ENCODE data around the gene CRYBG1.
"Not testable (repeated sequence)": the region's sequence is repeated elsewhere in the genome, so short reads cannot be mapped to it uniquely, and the experiment has no call there.

The CRYBG1 gene

GRCh38 chr6:106548926-106549455, 188.5 kb downstream of the CRYBG1 start:
- DNase-seq (ENCODE audit: low read depth), result not testable (repeated sequence)

- DNase-seq (ENCODE audit: low read depth), result no peak
These were observed 189.0 kb downstream of the CRYBG1 start for GRCh38 chr6:106549521-106549920.

GRCh38 chr6:106551155-106551554, 190.6 kb downstream of the CRYBG1 start:
- DNase-seq (ENCODE audit: low read depth), result no peak

GRCh38 chr6:106553440-106553839, 192.9 kb downstream of the CRYBG1 start:
- DNase-seq (ENCODE audit: low read depth), result no peak

GRCh38 chr6:106555767-106556166, 195.2 kb downstream of the CRYBG1 start:
- no peak for DNase-seq (ENCODE audit: low read depth)

GRCh38 chr6:106556368-106556960, 195.9 kb downstream of the CRYBG1 start:
- DNase-seq (ENCODE audit: low read depth), result no peak

- no peak for DNase-seq (ENCODE audit: low read depth)
These were observed 197.3 kb downstream of the CRYBG1 start for GRCh38 chr6:106557837-106558236.

GRCh38 chr6:106558364-106558763, 197.8 kb downstream of the CRYBG1 start:
- no peak for DNase-seq (ENCODE audit: low read depth)

- not testable (repeated sequence) for DNase-seq (ENCODE audit: low read depth)
These were observed 199.1 kb downstream of the CRYBG1 start for GRCh38 chr6:106559659-106560058.

- DNase-seq (ENCODE audit: low read depth), result no peak
These were observed 200.6 kb downstream of the CRYBG1 start for GRCh38 chr6:106560996-106561685.

- DNase-seq (ENCODE audit: low read depth), result no peak
These were observed 201.3 kb downstream of the CRYBG1 start for GRCh38 chr6:106561686-106562405.

- DNase-seq (ENCODE audit: low read depth), result no peak
These were observed 203.1 kb downstream of the CRYBG1 start for GRCh38 chr6:106563614-106564013.

GRCh38 chr6:106564476-106564875, 204.0 kb downstream of the CRYBG1 start:
- no peak for DNase-seq (ENCODE audit: low read depth)

- no peak for DNase-seq (ENCODE audit: low read depth)
These were observed 208.0 kb downstream of the CRYBG1 start for GRCh38 chr6:106568530-106568929.

GRCh38 chr6:106569428-106569827, 208.9 kb downstream of the CRYBG1 start:
- DNase-seq (ENCODE audit: low read depth), result no peak

GRCh38 chr6:106572436-106572835, 211.9 kb downstream of the CRYBG1 start:
- DNase-seq (ENCODE audit: low read depth), result no peak

- DNase-seq (ENCODE audit: low read depth), result no peak
These were observed 212.5 kb downstream of the CRYBG1 start for GRCh38 chr6:106572875-106573585.

GRCh38 chr6:106574741-106575458, 214.4 kb downstream of the CRYBG1 start:
- DNase-seq (ENCODE audit: low read depth), result no peak

GRCh38 chr6:106579281-106579680, 218.8 kb downstream of the CRYBG1 start:
- DNase-seq (ENCODE audit: low read depth), result no peak

- no peak for DNase-seq (ENCODE audit: low read depth)
These were observed 221.0 kb downstream of the CRYBG1 start for GRCh38 chr6:106581468-106581867.

- no peak for DNase-seq (ENCODE audit: low read depth)
These were observed 226.4 kb downstream of the CRYBG1 start for GRCh38 chr6:106586815-106587415.

All from stimulated activated CD8-positive, alpha-beta memory T cell treated with anti-CD3 and anti-CD28 coated beads, Interleukin-4, amount 100 ng/mL, for 24 hours (primary cell).